ENCODE measurements around the gene MTRF1L. TPM values are rescaled to one million over a fixed set of nuclear protein-coding genes. Genes with fewer than 3 reads are reported as not detected.
A peak's percentile ranks its signal among the peaks of the same experiment; 100 is the strongest.

Gene MTRF1L
- total RNA-seq, 1 donor from 2014 or later: 17.6 TPM

- no peak for DNase-seq (ENCODE audit: low spot score)
- peaks cover 8% of the 10 kb centered on the region for H3K9me3 Mint-ChIP-seq (ENCODE audit: low read depth)
- TF ChIP-seq CTCF (IDR thresholded peaks at IDR 0.05): no peak
- H3K4me1 Mint-ChIP-seq (ENCODE audit: low read depth): peaks cover 7% of the 10 kb centered on the region
- no peaks in the 10 kb centered on the region for H3K27me3 Mint-ChIP-seq (ENCODE audit: low read depth)
- no peaks in the 10 kb centered on the region for H3K36me3 Mint-ChIP-seq (ENCODE audit: low read depth)
- no peak overlapping the region for H3K4me3 Mint-ChIP-seq (ENCODE audit: unreplicated experiment)
- no peak overlapping the region for H3K27ac Mint-ChIP-seq (ENCODE audit: unreplicated experiment)
These were observed 41.8 kb upstream of the MTRF1L start for GRCh38 chr6:153044295-153044694.

- no peak for TF ChIP-seq CTCF (IDR thresholded peaks at IDR 0.05)
- Mint-ChIP-seq H3K27me3 (ENCODE audit: low read depth) (no peaks in the 10 kb centered on the region), H3K4me3 (ENCODE audit: unreplicated experiment) (no peak overlapping the region), H3K9me3 (ENCODE audit: low read depth) (peaks cover 8% of the 10 kb centered on the region), H3K27ac (ENCODE audit: unreplicated experiment) (no peak overlapping the region), H3K36me3 (ENCODE audit: low read depth) (no peaks in the 10 kb centered on the region), H3K4me1 (ENCODE audit: low read depth) (peaks cover 10% of the 10 kb centered on the region)
- DNase-seq (ENCODE audit: low spot score): no peak
These were observed 41.2 kb upstream of the MTRF1L start for GRCh38 chr6:153043719-153044118.

- Mint-ChIP-seq H3K4me1 (ENCODE audit: low read depth) (peaks cover 16% of the 10 kb centered on the region), H3K36me3 (ENCODE audit: low read depth) (no peaks in the 10 kb centered on the region), H3K27me3 (ENCODE audit: low read depth) (no peaks in the 10 kb centered on the region), H3K27ac (ENCODE audit: unreplicated experiment) (peak overlapping the region; percentile 1), H3K4me3 (ENCODE audit: unreplicated experiment) (no peak overlapping the region), H3K9me3 (ENCODE audit: low read depth) (no peaks in the 10 kb centered on the region)
- DNase-seq (ENCODE audit: low spot score): no peak
- no peak for TF ChIP-seq CTCF (IDR thresholded peaks at IDR 0.05)
These were observed 36.0 kb upstream of the MTRF1L start for GRCh38 chr6:153038378-153039057.

GRCh38 chr6:153034139-153034538 lies 31.6 kb upstream of the MTRF1L start:
- Mint-ChIP-seq H3K9me3 (ENCODE audit: low read depth) (no peaks in the 10 kb centered on the region), H3K4me1 (ENCODE audit: low read depth) (peaks cover 18% of the 10 kb centered on the region), H3K36me3 (ENCODE audit: low read depth) (no peaks in the 10 kb centered on the region), H3K4me3 (ENCODE audit: unreplicated experiment) (no peak overlapping the region), H3K27ac (ENCODE audit: unreplicated experiment) (no peak overlapping the region), H3K27me3 (ENCODE audit: low read depth) (no peaks in the 10 kb centered on the region)
- DNase-seq (ENCODE audit: low spot score): no peak
- no peak for TF ChIP-seq CTCF (IDR thresholded peaks at IDR 0.05)

GRCh38 chr6:153032255-153032882 lies 29.9 kb upstream of the MTRF1L start:
- no peak overlapping the region for H3K4me3 Mint-ChIP-seq (ENCODE audit: unreplicated experiment)
- TF ChIP-seq CTCF (IDR thresholded peaks at IDR 0.05): peak; percentile 88
- H3K36me3 Mint-ChIP-seq (ENCODE audit: low read depth): no peaks in the 10 kb centered on the region
- peaks cover 10% of the 10 kb centered on the region for H3K4me1 Mint-ChIP-seq (ENCODE audit: low read depth)
- H3K9me3 Mint-ChIP-seq (ENCODE audit: low read depth): no peaks in the 10 kb centered on the region
- no peak overlapping the region for H3K27ac Mint-ChIP-seq (ENCODE audit: unreplicated experiment)
- DNase-seq (ENCODE audit: low spot score): no peak
- no peaks in the 10 kb centered on the region for H3K27me3 Mint-ChIP-seq (ENCODE audit: low read depth)
